IMR-90 (cell line): ENCODE measurements around the gene RNF19B. TPM values are rescaled to one million over a fixed set of nuclear protein-coding genes. Genes with fewer than 3 reads are reported as not detected.

ENCODE experiments used
- ATAC-seq: fragments of 200-7000 bp; cut with Tn5 transposase; 2 replicates; pipeline ENCODE4 v1.9.1; 2020; ENCODE audit warnings: low read depth, mild to moderate bottlenecking, moderate library complexity
- BruUV-seq: library from RNA; stranded (reverse); fragments of 400-500 nt; replicated peaks from 2 replicates; lab custom pipeline; 2021; lab: Mats Ljungman, UMichigan
- CTCF ChIA-PET: fragments of 300-600 bp; formaldehyde crosslinking; extraction: SDS; loops from one replicate; lab custom pipeline; 2021; ENCODE audit warnings: antibody characterized with exemption; lab: Yijun Ruan, JAX
- POLR2A ChIA-PET: fragments of 300-600 bp; sonication (Branson Sonifier 250); formaldehyde crosslinking; loops from one replicate; lab custom pipeline; 2022; ENCODE audit warnings: antibody characterized with exemption; ENCODE audit not compliant: unreplicated experiment; lab: Charles Lee
- DNase-seq: peaks from one replicate; pipeline ENCODE4 v3.0.0; 2013
- H2AFZ ChIP-seq: replicated peaks from 2 replicates; pipeline ENCODE3; 2013; ENCODE audit warnings: low read length, mild to moderate bottlenecking; ENCODE audit not compliant: poor library complexity
- H2AK5ac ChIP-seq: 2 replicates; pipeline ENCODE4 v1.6.1; 2013; ENCODE audit warnings: low read depth, low read length, inconsistent platforms
- H2AK9ac ChIP-seq: replicated peaks from 2 replicates; pipeline ENCODE3; 2013; ENCODE audit warnings: mild to moderate bottlenecking, low read depth, low read length, moderate library complexity; ENCODE audit not compliant: poor library complexity
- H2BK120ac ChIP-seq: 2 replicates; pipeline ENCODE4 v1.6.1; 2013; ENCODE audit warnings: low read depth, low read length, inconsistent platforms
- H2BK15ac ChIP-seq: 3 replicates; pipeline ENCODE4 v1.6.1; 2013; ENCODE audit warnings: low read depth, low read length, inconsistent platforms
- H2BK20ac ChIP-seq: 2 replicates; pipeline ENCODE4 v1.6.1; 2013; ENCODE audit warnings: low read depth, mild to moderate bottlenecking, inconsistent platforms, low read length, moderate library complexity
- H2BK5ac ChIP-seq: 2 replicates; pipeline ENCODE4 v1.6.1; 2013; ENCODE audit warnings: mild to moderate bottlenecking, low read depth, low read length, inconsistent platforms; ENCODE audit not compliant: poor library complexity, severe bottlenecking
- H3K14ac ChIP-seq: replicated peaks from 2 replicates; pipeline ENCODE4 v1.6.1; 2013; ENCODE audit warnings: low read depth, low read length, inconsistent platforms
- H3K18ac ChIP-seq: 2 replicates; pipeline ENCODE4 v1.6.1; 2013; ENCODE audit warnings: low read depth, low read length, control low read depth
- H3K23ac ChIP-seq: 2 replicates; pipeline ENCODE4 v1.6.1; 2013; ENCODE audit warnings: low read depth, low read length, inconsistent platforms
- H3K27ac ChIP-seq: 2 replicates; pipeline ENCODE4 v1.5.1; 2013; ENCODE audit warnings: mild to moderate bottlenecking, control low read depth, low read length; ENCODE audit not compliant: insufficient read depth
- H3K27me3 ChIP-seq: 2 replicates; pipeline ENCODE4 v1.6.1; 2013; ENCODE audit warnings: low read length; ENCODE audit not compliant: control insufficient read depth, insufficient read depth
- H3K36me3 ChIP-seq: 2 replicates; pipeline ENCODE4 v1.6.1; 2013; ENCODE audit warnings: low read length, mixed read lengths; ENCODE audit not compliant: control insufficient read depth, insufficient read depth
- H3K4ac ChIP-seq: 2 replicates; pipeline ENCODE4 v1.6.1; 2013; ENCODE audit warnings: low read depth, low read length, inconsistent platforms
- H3K4me1 ChIP-seq: 2 replicates; pipeline ENCODE4 v1.6.1; 2013; ENCODE audit warnings: low read length, mixed read lengths; ENCODE audit not compliant: control insufficient read depth, insufficient read depth
- H3K4me2 ChIP-seq: 2 replicates; pipeline ENCODE4 v1.6.1; 2013; ENCODE audit warnings: low read depth, mild to moderate bottlenecking, control low read depth, low read length, moderate library complexity
- H3K4me3 ChIP-seq: 2 replicates; pipeline ENCODE4 v1.5.1; 2013; ENCODE audit warnings: low read depth, mild to moderate bottlenecking, control low read depth, low read length, moderate library complexity; ENCODE audit not compliant: insufficient read depth
- H3K56ac ChIP-seq: 2 replicates; pipeline ENCODE4 v1.6.1; 2013; ENCODE audit warnings: low read length, inconsistent platforms; ENCODE audit not compliant: insufficient read depth; ENCODE audit errors: extremely low read depth
- H3K79me1 ChIP-seq, 2 experiments: 2 replicates each; pipeline ENCODE4 v1.6.1; 2013; ENCODE audit warnings: low read length in 2 of 2, inconsistent platforms in 1 of 2, low read depth in 1 of 2
- H3K9ac ChIP-seq: 2 replicates; pipeline ENCODE4 v1.6.1; 2013; ENCODE audit warnings: low read depth, low read length, control low read depth
- H3K9me1 ChIP-seq: 2 replicates; pipeline ENCODE4 v1.6.1; 2013; ENCODE audit warnings: low read length, inconsistent platforms; ENCODE audit not compliant: insufficient read depth
- H3K9me3 ChIP-seq: 2 replicates; pipeline ENCODE4 v1.6.1; 2013; ENCODE audit warnings: low read length; ENCODE audit not compliant: control insufficient read depth, insufficient read depth
- H4K20me1 ChIP-seq: 2 replicates; pipeline ENCODE4 v1.6.1; 2013; ENCODE audit warnings: low read length, inconsistent platforms; ENCODE audit not compliant: insufficient read depth
- H4K5ac ChIP-seq: 2 replicates; pipeline ENCODE4 v1.6.1; 2013; ENCODE audit warnings: mild to moderate bottlenecking, low read depth, low read length, control low read depth
- H4K8ac ChIP-seq, 2 experiments: 2 replicates each; pipeline ENCODE4 v1.6.1; 2013; ENCODE audit warnings: low read depth in 2 of 2, low read length in 2 of 2, control low read depth in 1 of 2, inconsistent platforms in 1 of 2
- H4K91ac ChIP-seq: 2 replicates; pipeline ENCODE4 v1.6.1; 2013; ENCODE audit warnings: low read depth, low read length, inconsistent platforms; ENCODE audit not compliant: insufficient read depth
- BHLHE40 ChIP-seq: fragments of 150-350 bp; IDR thresholded peaks from 2 replicates; pipeline ENCODE4 v1.6.1; 2016; ENCODE audit warnings: mild to moderate bottlenecking, low read depth, low read length
- CEBPB ChIP-seq: IDR thresholded peaks from 2 replicates; pipeline ENCODE4 v1.6.1; 2012; ENCODE audit warnings: low read depth, low read length, improper control_type of control experiment
- CHD1 ChIP-seq: IDR thresholded peaks from 2 replicates; pipeline ENCODE4 v1.6.1; 2012; ENCODE audit warnings: low read depth, low read length, improper control_type of control experiment
- FOS ChIP-seq: fragments of 150-350 bp; IDR thresholded peaks from 2 replicates; pipeline ENCODE4 v1.6.1; 2016; ENCODE audit warnings: low read depth, low read length
- MAFK ChIP-seq: IDR thresholded peaks from 2 replicates; pipeline ENCODE4 v1.6.1; 2012; ENCODE audit warnings: low read depth, low read length, improper control_type of control experiment
- MAZ ChIP-seq: IDR thresholded peaks from 2 replicates; pipeline ENCODE4 v1.6.1; 2012; ENCODE audit warnings: low read depth, mild to moderate bottlenecking, low read length, improper control_type of control experiment, moderate library complexity, borderline replicate concordance
- MXI1 ChIP-seq: IDR thresholded peaks from 2 replicates; pipeline ENCODE4 v1.6.1; 2012; ENCODE audit warnings: low read depth, mild to moderate bottlenecking, low read length, moderate library complexity, borderline replicate concordance
- NFE2L2 ChIP-seq: fragments of 150-350 bp; IDR thresholded peaks from 2 replicates; pipeline ENCODE4 v1.6.1; 2016; ENCODE audit warnings: low read depth, mild to moderate bottlenecking, low read length
- POLR2A ChIP-seq: IDR thresholded peaks from 2 replicates; pipeline ENCODE4 v1.6.1; 2012; ENCODE audit warnings: mild to moderate bottlenecking, low read depth, low read length
- RAD21 ChIP-seq: IDR thresholded peaks from 2 replicates; pipeline ENCODE4 v1.6.1; 2012; ENCODE audit warnings: low read length, improper control_type of control experiment
- RCOR1 ChIP-seq: IDR thresholded peaks from 2 replicates; pipeline ENCODE4 v1.6.1; 2012; ENCODE audit warnings: mild to moderate bottlenecking, low read length, improper control_type of control experiment; ENCODE audit not compliant: insufficient replicate concordance
- RFX5 ChIP-seq: IDR thresholded peaks from 2 replicates; pipeline ENCODE4 v1.8.0; 2012; ENCODE audit warnings: low read depth, mild to moderate bottlenecking, low read length, moderate library complexity
- SMC3 ChIP-seq: fragments of 150-350 bp; IDR thresholded peaks from 2 replicates; pipeline ENCODE4 v1.6.1; 2016; ENCODE audit warnings: low read depth, mild to moderate bottlenecking, antibody characterized with exemption, low read length, moderate library complexity
- WGBS, 2 experiments: methylation state at CpG; one replicate each; pipeline versions ENCODE4 v1.1.5 to v1.1.7; 2013; ENCODE audit warnings: missing lambda C conversion rate in 2 of 2; ENCODE audit not compliant: insufficient read length in 1 of 2; ENCODE audit errors: extremely low coverage in 2 of 2; 5-methylcytosine and 5-hydroxymethylcytosine counted together
- dilution Hi-C: fragments of 300-500 bp; cut with HindIII; formaldehyde crosslinking; loops from one replicate; pipeline ENCODE4 v1.14.3; 2018; ENCODE audit warnings: low sequenced_read_pairs; ENCODE audit not compliant: unreplicated experiment
- in situ Hi-C: fragments of 300-500 bp; cut with MboI; formaldehyde crosslinking; loops from 3 replicates; pipeline ENCODE4 v1.14.3; 2019; ENCODE audit warnings: low sequenced_read_pairs, inconsistent platforms, mixed read lengths
- intact Hi-C: fragments of 100-400 bp; cut with micrococcal nuclease; formaldehyde crosslinking; loops from 2 replicates; pipeline ENCODE4 v1.10.0; 2022
- polyA plus RNA-seq, 3 experiments: library from polyadenylated mRNA; depleted of rRNA; stranded (reverse); fragments of >200 nt; gene quantifications; 2 replicates each; pipeline ENCODE4 v1.2.3, GENCODE V29; 2012; ENCODE audit warnings: low replicate concordance in 1 of 3
- total RNA-seq: library from RNA; depleted of rRNA; stranded (reverse); fragments of >200 nt; gene quantifications from 2 replicates; pipeline ENCODE4 v1.2.3, GENCODE V29; 2012
- TF ChIP-seq, protein P1 (sequence below): fragments of 150-350 bp; IDR thresholded peaks from 2 replicates; pipeline ENCODE4 v1.6.1; 2017; ENCODE audit warnings: mild to moderate bottlenecking, antibody characterized with exemption, low read length, low read depth
- TF ChIP-seq, protein P2 (sequence below): conservative IDR thresholded peaks from 2 replicates; pipeline ENCODE4 v1.5.1; 2012; ENCODE audit warnings: mild to moderate bottlenecking, low read depth, low read length, improper control_type of control experiment

RNF19B gene
- total and polyA plus RNA-seq, 2 of the 4 experiments (the other 2 are of a cell fraction), result 10.0 to 11.6 TPM

DNA sequence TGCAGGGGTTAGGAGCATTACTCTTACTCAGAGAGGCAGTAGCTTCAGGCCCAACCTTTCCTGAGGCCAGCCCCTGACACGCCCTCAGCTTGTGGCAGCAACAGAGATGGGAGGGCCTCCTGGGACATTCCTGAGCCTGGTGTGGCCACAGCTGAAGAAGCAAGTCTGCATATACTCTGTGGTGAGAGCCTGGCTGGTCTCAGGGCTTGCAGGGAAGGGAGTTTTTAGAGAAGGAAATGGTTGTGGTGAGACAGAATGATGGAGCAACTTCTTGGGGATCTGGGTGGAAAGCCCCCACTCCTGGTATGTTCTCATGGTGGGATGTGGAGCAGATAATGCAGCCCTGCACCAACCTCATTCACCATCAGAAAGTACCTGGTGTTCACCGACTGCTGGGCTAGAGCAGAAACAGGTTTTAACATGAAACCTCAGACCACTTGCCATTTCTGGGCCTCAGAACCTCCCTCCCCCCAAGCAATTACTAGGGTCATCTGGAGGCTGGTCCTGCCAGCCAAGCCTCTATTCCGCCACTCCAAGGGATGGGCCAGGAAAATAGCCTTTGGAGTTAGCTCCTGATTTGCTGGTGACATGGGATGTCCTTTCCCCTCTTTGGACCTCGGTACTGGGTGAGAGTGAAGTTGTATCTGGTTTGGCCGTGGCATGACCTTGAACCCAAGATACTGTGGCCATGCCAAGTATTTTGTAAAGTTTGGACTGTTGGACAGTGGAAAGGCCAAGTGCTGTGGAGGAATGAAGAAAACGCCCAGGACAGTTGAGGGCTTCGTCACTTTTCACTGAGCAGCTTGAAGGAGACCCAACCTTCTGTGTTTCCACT is 28.1 kb upstream of the RNF19B start:
- Histone ChIP-seq H3K4me3 (no peak overlapping the region), H3K4ac (peak overlapping the region; percentile 10), H3K4me2 (no peak overlapping the region), H4K8ac (peak overlapping the region in 1 of 2 experiments; percentile 39; a peak in 2 of 4 replicates), H2BK20ac (no peak overlapping the region), H4K5ac (peak overlapping the region; percentile 8; the same call in 1 of the 2 replicates), H3K4me1 (peaks cover 28% of the 10 kb centered on the region), H3K14ac (0 out of 2 replicates have a peak overlapping the region, but pooled peaks have one; percentile 1), H2AK5ac (peak overlapping the region; percentile 12; the same call in 1 of the 2 replicates), H3K9ac (no peak overlapping the region), H3K27me3 (no peaks in the 10 kb centered on the region), H4K91ac (peak overlapping the region; percentile 19; the same call in 1 of the 2 replicates), H3K79me1 (no peaks in the 10 kb centered on the region), H3K27ac (peak overlapping the region; percentile 3; the same call in 1 of the 2 replicates), H3K36me3 (no peaks in the 10 kb centered on the region), H3K56ac (no peak overlapping the region), H2BK120ac (peak overlapping the region; percentile 4; the same call in 1 of the 2 replicates), H3K23ac (no peak overlapping the region), H3K18ac (no peak overlapping the region), H3K9me3 (no peaks in the 10 kb centered on the region), H2AFZ (peak overlapping the region; percentile 59), H4K20me1 (peaks cover 4% of the 10 kb centered on the region), H2BK15ac (peak overlapping the region; percentile 5; the same call in 1 of the 3 replicates), H3K9me1 (peaks cover 29% of the 10 kb centered on the region), H2AK9ac (peak overlapping the region; percentile 3), H2BK5ac (peak overlapping the region; percentile 17)
- ChIA-PET CTCF (interaction anchor here (0.5 to 1.6 kb wide), 5 partner anchors 8 to 60 kb away, joined by 3 to 5 read pairs (median 3); no protein-coding TSS in a partner anchor), POLR2A (no interaction called here)
- dilution Hi-C loops (no loop called here), in situ Hi-C loops (no loop called here), intact Hi-C loops (no loop called here)
- peak; percentile 91 for ATAC-seq
- peak; percentile 95 for DNase-seq
- WGBS, 2 experiments, result no CpG with 5 or more reads among the region's 7 CpGs
- no TSS peak for BruUV-seq
- TF ChIP-seq RCOR1 (no peak), MAFK (no peak), MXI1 (no peak), FOS (0 out of 2 replicates have a peak, but pooled peaks have one; percentile 5), POLR2A (no peak), CHD1 (no peak), RFX5 (no peak), MAZ (no peak; the same call in 1 of the 2 replicates), RAD21 (no peak), BHLHE40 (no peak), SMC3 (no peak), CEBPB (peak; percentile 69; the same call in 1 of the 2 replicates), NFE2L2 (peak; percentile 46; the same call in 1 of the 2 replicates)
- TF ChIP-seq, protein P1, sequence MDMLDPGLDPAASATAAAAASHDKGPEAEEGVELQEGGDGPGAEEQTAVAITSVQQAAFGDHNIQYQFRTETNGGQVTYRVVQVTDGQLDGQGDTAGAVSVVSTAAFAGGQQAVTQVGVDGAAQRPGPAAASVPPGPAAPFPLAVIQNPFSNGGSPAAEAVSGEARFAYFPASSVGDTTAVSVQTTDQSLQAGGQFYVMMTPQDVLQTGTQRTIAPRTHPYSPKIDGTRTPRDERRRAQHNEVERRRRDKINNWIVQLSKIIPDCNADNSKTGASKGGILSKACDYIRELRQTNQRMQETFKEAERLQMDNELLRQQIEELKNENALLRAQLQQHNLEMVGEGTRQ, result no peak
- TF ChIP-seq, protein P2, sequence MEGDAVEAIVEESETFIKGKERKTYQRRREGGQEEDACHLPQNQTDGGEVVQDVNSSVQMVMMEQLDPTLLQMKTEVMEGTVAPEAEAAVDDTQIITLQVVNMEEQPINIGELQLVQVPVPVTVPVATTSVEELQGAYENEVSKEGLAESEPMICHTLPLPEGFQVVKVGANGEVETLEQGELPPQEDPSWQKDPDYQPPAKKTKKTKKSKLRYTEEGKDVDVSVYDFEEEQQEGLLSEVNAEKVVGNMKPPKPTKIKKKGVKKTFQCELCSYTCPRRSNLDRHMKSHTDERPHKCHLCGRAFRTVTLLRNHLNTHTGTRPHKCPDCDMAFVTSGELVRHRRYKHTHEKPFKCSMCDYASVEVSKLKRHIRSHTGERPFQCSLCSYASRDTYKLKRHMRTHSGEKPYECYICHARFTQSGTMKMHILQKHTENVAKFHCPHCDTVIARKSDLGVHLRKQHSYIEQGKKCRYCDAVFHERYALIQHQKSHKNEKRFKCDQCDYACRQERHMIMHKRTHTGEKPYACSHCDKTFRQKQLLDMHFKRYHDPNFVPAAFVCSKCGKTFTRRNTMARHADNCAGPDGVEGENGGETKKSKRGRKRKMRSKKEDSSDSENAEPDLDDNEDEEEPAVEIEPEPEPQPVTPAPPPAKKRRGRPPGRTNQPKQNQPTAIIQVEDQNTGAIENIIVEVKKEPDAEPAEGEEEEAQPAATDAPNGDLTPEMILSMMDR, result no peak
